CD4-positive, CD25-positive, alpha-beta regulatory T cell (primary cell): ENCODE results near the gene MYO18B. TPM values are rescaled to one million over a fixed set of nuclear protein-coding genes. Genes with fewer than 3 reads are reported as not detected.
A peak's percentile ranks its signal among the peaks of the same experiment; 100 is the strongest.

Experiments
- ATAC-seq, 2 donors: fragments of 150-1000 bp; cut with Tn5 transposase; one replicate each; pipeline ENCODE4 v1.10.0; 2021; ENCODE audit warnings: low read depth in 2 of 2, moderate number of reproducible peaks in 2 of 2, moderate library complexity in 1 of 2
- DNase-seq, 3 donors: peaks; one replicate each; pipeline versions ENCODE4 v3.0.0 to v3.0.0-alpha.2; 2012 to 2022; ENCODE audit warnings: mixed read lengths in 1 of 3
- H3K27ac ChIP-seq: one replicate; pipeline ENCODE4 v1.7.0; 2013; ENCODE audit warnings: mild to moderate bottlenecking, low read length; ENCODE audit not compliant: insufficient read depth, poor library complexity, severe bottlenecking
- H3K27me3 ChIP-seq: one replicate; pipeline ENCODE4 v1.7.0; 2013; ENCODE audit warnings: low read length; ENCODE audit not compliant: control insufficient read depth, insufficient read depth
- H3K36me3 ChIP-seq: one replicate; pipeline ENCODE4 v1.7.0; 2013; ENCODE audit warnings: mild to moderate bottlenecking, low read length, moderate library complexity; ENCODE audit not compliant: control insufficient read depth, insufficient read depth
- H3K4me1 ChIP-seq: 2 replicates; pipeline ENCODE4 v1.7.0; 2013; ENCODE audit warnings: mild to moderate bottlenecking, low read length; ENCODE audit not compliant: insufficient read depth, control insufficient read depth, poor library complexity, severe bottlenecking
- H3K4me3 ChIP-seq: one replicate; pipeline ENCODE4 v1.7.0; 2013; ENCODE audit warnings: low read depth, mild to moderate bottlenecking, low read length, moderate library complexity
- H3K9me3 ChIP-seq, 2 experiments: 1 replicate in 1 of 2; 2 replicates in 1 of 2; pipeline ENCODE4 v1.7.0; 2013; ENCODE audit warnings: low read length in 2 of 2, mild to moderate bottlenecking in 1 of 2, moderate library complexity in 1 of 2; ENCODE audit not compliant: control insufficient read depth in 2 of 2
- H3K27ac Mint-ChIP-seq, 3 donors: one replicate each; pipeline ENCODE4 v1.8.0; 2020 to 2022; ENCODE audit warnings: mild to moderate bottlenecking in 3 of 3, mixed read lengths in 3 of 3, moderate library complexity in 2 of 3
- H3K27me3 Mint-ChIP-seq: one replicate; pipeline ENCODE4 v1.8.0; 2022; ENCODE audit warnings: mild to moderate bottlenecking, mixed read lengths
- H3K36me3 Mint-ChIP-seq: one replicate; pipeline ENCODE4 v1.8.0; 2020; ENCODE audit warnings: mixed read lengths
- H3K4me1 Mint-ChIP-seq, 4 donors: one replicate each; pipeline ENCODE4 v1.8.0; 2020 to 2022; ENCODE audit warnings: mixed read lengths in 4 of 4, mild to moderate bottlenecking in 1 of 4
- H3K4me3 Mint-ChIP-seq, 4 donors: one replicate each; pipeline ENCODE4 v1.8.0; 2020 to 2022; ENCODE audit warnings: mild to moderate bottlenecking in 4 of 4, mixed read lengths in 4 of 4, moderate library complexity in 3 of 4
- H3K9me3 Mint-ChIP-seq, 7 donors: one replicate each; pipeline ENCODE4 v1.8.0; 2020 to 2022; ENCODE audit warnings: mixed read lengths in 7 of 7, mild to moderate bottlenecking in 3 of 7, moderate library complexity in 2 of 7
- polyA plus RNA-seq, 4 donors: library from polyadenylated mRNA; unstranded; fragments of 300-500 nt; fragmentation: Illumina TruSeq; gene quantifications; one replicate each; pipeline ENCODE4 v1.2.3, GENCODE V29; 2021
- total RNA-seq: library from RNA; stranded (reverse); gene quantifications from one replicate; pipeline ENCODE4 v1.2.3, GENCODE V29; 2022

Gene MYO18B
- total and polyA plus RNA-seq, 5 donors from 2014 or later = 0.27 to 0.35 TPM; not detected in 3

- H3K27ac Mint-ChIP-seq = no peak overlapping the region
- H3K4me3 Mint-ChIP-seq = peak overlapping the region in 1 of 4 donors; percentile 66
- H3K36me3 Mint-ChIP-seq = no peaks in the 10 kb centered on the region
Observed at GRCh38 chr22:25745341-25746011, 3.5 kb downstream of the MYO18B start.

GRCh38 chr22:25746012-25746373, 4.0 kb downstream of the MYO18B start:
- Mint-ChIP-seq H3K36me3 (no peaks in the 10 kb centered on the region), H3K27me3 (peaks cover 5% of the 10 kb centered on the region), H3K9me3 (no peaks in the 10 kb centered on the region), H3K4me1 (peaks cover 6 to 16% (median 11%) of the 10 kb centered on the region in 4 donors), H3K27ac (no peak overlapping the region), H3K4me3 (peak overlapping the region in 1 of 4 donors; percentile 5)
- no peaks in the 10 kb centered on the region for H3K9me3 ChIP-seq
- ATAC-seq (no peak), DNase-seq (peak in 1 of 3 donors; percentile 59)
- no peaks in the 10 kb centered on the region for H3K36me3 ChIP-seq
- H3K4me1 ChIP-seq = peaks cover 8% of the 10 kb centered on the region
- no peak overlapping the region for H3K27ac ChIP-seq
- no peaks in the 10 kb centered on the region for H3K27me3 ChIP-seq
- H3K4me3 ChIP-seq = no peak overlapping the region

More at GRCh38 chr22:25745341-25746011, 3.5 kb downstream of the MYO18B start:
- Histone ChIP-seq H3K4me3 (no peak overlapping the region), H3K27ac (no peak overlapping the region), H3K36me3 (no peaks in the 10 kb centered on the region), H3K27me3 (no peaks in the 10 kb centered on the region), H3K4me1 (peaks cover 8% of the 10 kb centered on the region), H3K9me3 (no peaks in the 10 kb centered on the region)
- Mint-ChIP-seq H3K9me3 (no peaks in the 10 kb centered on the region), H3K4me1 (peaks cover 6 to 14% (median 11%) of the 10 kb centered on the region in 4 donors), H3K27me3 (peaks cover 5% of the 10 kb centered on the region)
- DNase-seq (no peak), ATAC-seq (no peak)

GRCh38 chr22:25747245-25747944, 5.4 kb downstream of the MYO18B start:
- no peak for DNase-seq
- no peak overlapping the region for H3K4me3 ChIP-seq
- Mint-ChIP-seq H3K9me3 (no peaks in the 10 kb centered on the region), H3K36me3 (no peaks in the 10 kb centered on the region), H3K27ac (no peak overlapping the region), H3K4me3 (no peak overlapping the region), H3K27me3 (peaks cover 5% of the 10 kb centered on the region), H3K4me1 (peaks cover 6 to 16% (median 11%) of the 10 kb centered on the region in 4 donors)
- no peak overlapping the region for H3K27ac ChIP-seq
- no peaks in the 10 kb centered on the region for H3K27me3 ChIP-seq
- no peak for ATAC-seq
- H3K9me3 ChIP-seq = no peaks in the 10 kb centered on the region
- H3K36me3 ChIP-seq = no peaks in the 10 kb centered on the region
- peaks cover 8% of the 10 kb centered on the region for H3K4me1 ChIP-seq

- no peak overlapping the region for H3K27ac ChIP-seq
- Mint-ChIP-seq H3K4me3 (no peak overlapping the region), H3K9me3 (no peaks in the 10 kb centered on the region), H3K27me3 (peaks cover 5% of the 10 kb centered on the region), H3K36me3 (no peaks in the 10 kb centered on the region), H3K4me1 (peaks cover 6 to 16% (median 10%) of the 10 kb centered on the region in 4 donors), H3K27ac (no peak overlapping the region)
- ATAC-seq (no peak), DNase-seq (no peak)
- H3K9me3 ChIP-seq = no peaks in the 10 kb centered on the region
- H3K27me3 ChIP-seq = no peaks in the 10 kb centered on the region
- H3K4me1 ChIP-seq = peaks cover 8% of the 10 kb centered on the region
- no peak overlapping the region for H3K4me3 ChIP-seq
- no peaks in the 10 kb centered on the region for H3K36me3 ChIP-seq
Observed at GRCh38 chr22:25748140-25748539, 6.2 kb downstream of the MYO18B start.

GRCh38 chr22:25748704-25749103, 6.7 kb downstream of the MYO18B start:
- Mint-ChIP-seq H3K27me3 (peaks cover 5% of the 10 kb centered on the region), H3K27ac (peak overlapping the region in 1 of 3 donors; percentile 53), H3K4me1 (peaks cover 6 to 16% (median 10%) of the 10 kb centered on the region in 4 donors), H3K9me3 (no peaks in the 10 kb centered on the region), H3K36me3 (no peaks in the 10 kb centered on the region), H3K4me3 (no peak overlapping the region)
- H3K27ac ChIP-seq = no peak overlapping the region
- DNase-seq (no peak), ATAC-seq (no peak)
- H3K4me3 ChIP-seq = no peak overlapping the region
- H3K27me3 ChIP-seq = no peaks in the 10 kb centered on the region
- H3K36me3 ChIP-seq = no peaks in the 10 kb centered on the region
- peaks cover 8% of the 10 kb centered on the region for H3K4me1 ChIP-seq
- no peaks in the 10 kb centered on the region for H3K9me3 ChIP-seq

GRCh38 chr22:25749420-25750169, 7.6 kb downstream of the MYO18B start:
- Histone ChIP-seq H3K27me3 (no peaks in the 10 kb centered on the region), H3K36me3 (no peaks in the 10 kb centered on the region), H3K4me1 (peaks cover 8% of the 10 kb centered on the region), H3K4me3 (peak overlapping the region; percentile 24), H3K9me3 (no peaks in the 10 kb centered on the region), H3K27ac (peak overlapping the region; percentile 42)
- peak overlapping the region; percentile 53 to 93 (median 88) for H3K27ac Mint-ChIP-seq
- H3K27me3 Mint-ChIP-seq = peaks cover 5% of the 10 kb centered on the region
- peak in 2 of 3 donors; percentile 25 to 90 for DNase-seq
- H3K9me3 Mint-ChIP-seq = no peaks in the 10 kb centered on the region
- H3K4me3 Mint-ChIP-seq = peak overlapping the region in 3 of 4 donors; percentile 15 to 29 (median 15)
- H3K4me1 Mint-ChIP-seq = peaks cover 6 to 16% (median 10%) of the 10 kb centered on the region in 4 donors
- ATAC-seq = peak; percentile 58 to 68
- H3K36me3 Mint-ChIP-seq = no peaks in the 10 kb centered on the region

- H3K36me3 ChIP-seq = no peaks in the 10 kb centered on the region
- no peak overlapping the region for H3K4me3 ChIP-seq
- H3K4me1 Mint-ChIP-seq = peaks cover 6 to 16% (median 10%) of the 10 kb centered on the region in 4 donors
- H3K36me3 Mint-ChIP-seq = no peaks in the 10 kb centered on the region
- peaks cover 5% of the 10 kb centered on the region for H3K27me3 Mint-ChIP-seq
- DNase-seq (peak in 1 of 3 donors; percentile 34), ATAC-seq (no peak)
- H3K27ac Mint-ChIP-seq = peak overlapping the region; percentile 53 to 88 (median 78)
- H3K4me1 ChIP-seq = peaks cover 8% of the 10 kb centered on the region
- no peaks in the 10 kb centered on the region for H3K9me3 ChIP-seq
- H3K4me3 Mint-ChIP-seq = no peak overlapping the region
- no peaks in the 10 kb centered on the region for H3K27me3 ChIP-seq
- no peak overlapping the region for H3K27ac ChIP-seq
- H3K9me3 Mint-ChIP-seq = no peaks in the 10 kb centered on the region
Observed at GRCh38 chr22:25750569-25751173, 8.7 kb downstream of the MYO18B start.
